Fibroblast of pulmonary artery (primary cell): ENCODE data around the gene LRIT1.

ENCODE experiments used
- DNase-seq: peaks from one replicate; pipeline ENCODE4 v3.0.0-alpha.2; 2010; ENCODE audit warnings: low read depth
- H3K4me3 ChIP-seq: replicated peaks from 2 replicates; pipeline ENCODE4 v1.5.1; 2011; ENCODE audit warnings: low read depth, mild to moderate bottlenecking, control low read depth, low read length, moderate library complexity
- TF ChIP-seq, protein P1 (sequence below): IDR thresholded peaks from 2 replicates; pipeline ENCODE4 v1.5.1; 2011; ENCODE audit warnings: mild to moderate bottlenecking, control low read depth, low read length, inconsistent platforms; ENCODE audit errors: missing control alignments

The LRIT1 gene

GRCh38 chr10:84227810-84228209, 13.5 kb downstream of the LRIT1 start:
- TF ChIP-seq, protein P1, sequence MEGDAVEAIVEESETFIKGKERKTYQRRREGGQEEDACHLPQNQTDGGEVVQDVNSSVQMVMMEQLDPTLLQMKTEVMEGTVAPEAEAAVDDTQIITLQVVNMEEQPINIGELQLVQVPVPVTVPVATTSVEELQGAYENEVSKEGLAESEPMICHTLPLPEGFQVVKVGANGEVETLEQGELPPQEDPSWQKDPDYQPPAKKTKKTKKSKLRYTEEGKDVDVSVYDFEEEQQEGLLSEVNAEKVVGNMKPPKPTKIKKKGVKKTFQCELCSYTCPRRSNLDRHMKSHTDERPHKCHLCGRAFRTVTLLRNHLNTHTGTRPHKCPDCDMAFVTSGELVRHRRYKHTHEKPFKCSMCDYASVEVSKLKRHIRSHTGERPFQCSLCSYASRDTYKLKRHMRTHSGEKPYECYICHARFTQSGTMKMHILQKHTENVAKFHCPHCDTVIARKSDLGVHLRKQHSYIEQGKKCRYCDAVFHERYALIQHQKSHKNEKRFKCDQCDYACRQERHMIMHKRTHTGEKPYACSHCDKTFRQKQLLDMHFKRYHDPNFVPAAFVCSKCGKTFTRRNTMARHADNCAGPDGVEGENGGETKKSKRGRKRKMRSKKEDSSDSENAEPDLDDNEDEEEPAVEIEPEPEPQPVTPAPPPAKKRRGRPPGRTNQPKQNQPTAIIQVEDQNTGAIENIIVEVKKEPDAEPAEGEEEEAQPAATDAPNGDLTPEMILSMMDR = no peak

DNA sequence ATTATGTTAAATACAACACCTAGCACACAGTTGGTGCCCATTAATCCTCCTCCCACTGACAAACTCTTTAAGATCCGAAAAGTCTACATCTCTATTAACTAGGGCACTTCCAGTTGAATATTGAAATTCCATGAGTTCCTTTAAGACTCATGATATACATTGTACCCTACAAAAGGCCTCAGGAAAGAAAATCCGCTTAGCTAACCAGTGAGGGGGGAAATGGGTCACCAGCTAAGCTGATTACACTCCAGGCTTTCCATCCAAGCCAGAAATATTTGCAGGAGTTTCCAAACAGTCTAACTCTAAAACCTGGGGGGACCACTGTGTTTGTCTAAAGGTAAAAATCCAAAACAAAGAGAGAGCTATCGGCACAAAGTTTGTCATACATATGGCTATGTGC, 14.7 kb downstream of the LRIT1 start:
- H3K4me3 ChIP-seq = no peak overlapping the region
- no peak for DNase-seq
- TF ChIP-seq, protein P1 = no peak

More at GRCh38 chr10:84227810-84228209, 13.5 kb downstream of the LRIT1 start:
- DNase-seq = no peak
- no peak overlapping the region for H3K4me3 ChIP-seq

DNA sequence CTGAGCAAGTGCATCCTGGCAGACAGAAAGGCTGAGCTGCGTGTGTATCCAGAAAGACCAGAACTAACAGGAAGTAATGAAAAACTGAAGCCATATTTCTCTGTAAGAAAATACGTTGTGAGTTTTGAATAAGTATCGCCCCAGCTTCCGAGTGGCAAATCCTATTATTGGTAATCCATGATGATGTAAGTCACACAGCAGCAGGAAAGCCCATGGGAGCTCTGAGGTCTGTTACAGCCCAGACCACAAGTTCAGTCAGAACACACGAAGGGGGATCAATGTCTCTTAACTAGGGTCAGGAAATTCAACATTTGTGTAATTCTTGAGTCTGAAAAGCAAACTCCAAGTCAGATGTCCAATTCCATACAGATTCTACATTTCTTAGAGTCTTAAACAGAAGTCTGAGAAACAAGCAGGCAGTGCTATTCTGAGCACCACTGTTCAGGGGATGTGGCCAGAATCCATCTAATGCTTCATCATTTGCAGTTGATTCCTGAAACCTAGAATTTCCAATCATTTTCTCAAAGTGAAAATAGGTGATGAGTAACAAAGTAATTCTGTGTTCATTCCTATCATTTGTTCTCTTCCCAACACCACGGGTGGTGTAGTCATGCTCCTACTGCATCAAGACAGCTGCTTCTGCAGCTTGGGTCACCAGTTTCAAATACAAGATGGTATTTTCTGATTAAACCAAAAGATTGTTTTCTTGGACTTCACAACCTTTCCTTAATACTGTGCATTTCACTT, 15.7 kb downstream of the LRIT1 start, which contains the start of gene LRIT2:
LRIT2 (minus strand) TSS at position 118 of the 747 bp plus-strand sequence; CDS start at position 94, 24 bp downstream.
- no peak within 1 kb of the TSS for H3K4me3 ChIP-seq
- DNase-seq = no peak
- TF ChIP-seq, protein P1 = no peak

DNA sequence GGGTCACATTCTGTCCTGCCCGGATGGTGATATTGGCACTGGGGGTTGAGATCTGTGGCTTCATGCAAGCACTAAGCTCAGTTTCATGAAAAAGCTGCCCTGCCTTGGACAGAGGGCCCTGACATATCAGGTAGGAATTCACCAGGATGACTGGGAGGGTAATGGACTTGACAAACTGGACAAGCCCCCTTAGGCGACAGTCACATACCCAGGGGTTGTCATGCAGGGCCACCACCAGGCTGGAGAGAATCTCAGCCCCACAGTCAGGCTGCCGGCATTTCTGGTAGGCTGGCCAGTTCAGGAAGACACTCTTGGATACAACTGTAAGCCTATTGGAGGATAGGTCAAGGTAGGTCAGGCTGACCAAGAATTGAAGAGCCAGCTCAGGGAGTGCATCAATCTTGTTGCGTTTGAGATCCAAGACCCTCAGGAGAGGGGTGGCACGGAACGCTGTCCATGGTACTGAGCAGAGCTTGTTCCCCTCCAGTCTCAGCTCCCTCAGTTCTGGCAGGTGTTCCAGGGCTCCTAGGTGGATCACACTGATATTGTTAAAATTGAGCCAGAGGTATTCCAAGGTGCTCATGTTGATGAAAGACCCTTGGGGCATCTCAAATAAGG, 16.8 kb downstream of the LRIT1 start:
- TF ChIP-seq, protein P1 = no peak
- no peak for DNase-seq
- H3K4me3 ChIP-seq = no peak overlapping the region

DNA sequence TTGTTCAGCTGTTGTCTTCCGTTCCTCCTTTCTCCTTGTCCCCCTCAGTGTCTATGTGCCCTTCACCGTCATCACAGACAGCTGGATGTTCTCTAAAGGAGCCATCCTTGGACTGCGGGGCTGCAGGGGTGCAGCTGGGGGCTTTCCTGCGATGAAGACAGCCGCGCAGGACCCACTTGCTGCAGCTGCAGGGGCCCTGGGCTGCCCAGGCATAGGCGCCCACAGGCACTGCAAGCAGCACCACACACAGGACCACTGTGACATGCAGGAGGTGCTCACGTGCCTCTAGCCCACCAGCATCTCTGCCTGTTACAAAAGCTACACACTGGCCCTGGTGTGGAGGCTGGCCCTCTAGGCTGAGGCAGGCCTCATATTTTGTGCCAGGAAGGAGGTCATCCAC, 19.4 kb downstream of the LRIT1 start:
- no peak overlapping the region for H3K4me3 ChIP-seq
- TF ChIP-seq, protein P1 = no peak
- DNase-seq = no peak

DNA sequence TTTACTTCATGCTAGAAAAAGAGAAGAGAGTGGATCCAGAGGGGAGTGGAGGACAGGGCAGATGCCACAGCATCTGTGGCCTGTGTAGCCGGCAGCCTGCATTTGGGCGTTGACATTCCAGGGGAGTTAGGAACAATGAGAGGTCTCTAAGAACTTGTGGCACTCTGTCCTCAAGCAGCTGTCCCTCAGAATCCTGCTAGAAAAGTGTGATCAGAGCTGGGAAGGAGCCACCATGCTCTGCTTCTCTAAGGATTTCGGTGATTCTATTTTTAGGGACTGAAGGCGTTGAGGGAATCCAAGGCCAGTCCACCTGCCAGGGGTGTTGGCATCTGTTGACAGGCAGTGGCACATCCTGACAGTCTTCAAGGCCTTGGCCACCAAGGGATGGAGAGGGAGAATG, 23.6 kb downstream of the LRIT1 start:
- TF ChIP-seq, protein P1 = no peak
- no peak for DNase-seq
- no peak overlapping the region for H3K4me3 ChIP-seq

DNA sequence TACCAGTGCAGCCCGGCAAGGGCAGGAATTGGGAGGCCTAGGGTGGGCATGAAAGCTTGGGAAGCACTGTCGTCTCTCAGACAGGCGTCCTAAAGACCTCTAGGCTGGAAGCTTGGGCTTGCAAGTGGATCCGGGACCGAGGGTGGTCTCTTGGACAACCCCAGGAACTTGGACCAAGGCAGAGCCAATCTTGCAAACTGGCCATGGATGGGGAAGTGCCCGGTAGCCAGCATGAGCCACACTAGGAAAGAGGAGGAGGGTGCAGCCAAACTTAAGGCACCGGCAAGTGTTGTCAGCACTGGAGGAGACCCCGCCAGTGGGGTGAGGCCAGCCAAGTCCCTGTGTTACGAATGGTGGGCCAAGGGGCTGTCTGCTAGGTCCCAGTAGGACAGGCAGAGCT, 24.5 kb downstream of the LRIT1 start:
- no peak for DNase-seq
- no peak overlapping the region for H3K4me3 ChIP-seq
- TF ChIP-seq, protein P1 = no peak
